ENCODE results near the gene RHEBL1. TPM values are rescaled to one million over a fixed set of nuclear protein-coding genes. Genes with fewer than 3 reads are reported as not detected.

The RHEBL1 gene
- total RNA-seq, 1 donor from 2014 or later: 5.3 TPM

- Mint-ChIP-seq H3K27me3 (ENCODE audit: insufficient read depth, low read depth) (peaks cover 5% of the 10 kb centered on the region), H3K36me3 (peaks cover 10% of the 10 kb centered on the region), H3K9me3 (no peaks in the 10 kb centered on the region), H3K4me3 (peak overlapping the region; percentile 97), H3K4me1 (peaks cover 29% of the 10 kb centered on the region), H3K27ac (peak overlapping the region; percentile 97)
- peak overlapping the region; percentile 88 for H3K4me2 ChIP-seq
- H2AFZ ChIP-seq (replicated peaks): peak overlapping the region; percentile 86
- peaks cover 5% of the 10 kb centered on the region for H3F3A ChIP-seq (ENCODE audit: low read depth)
- peak; percentile 72 for DNase-seq (ENCODE audit: low spot score)
- peak overlapping the region; percentile 51 for H3K27ac ChIP-seq
- no peaks in the 10 kb centered on the region for H3K9me3 ChIP-seq (ENCODE audit: low read depth)
- H4K20me1 ChIP-seq (ENCODE audit: low read depth): peaks cover 50% of the 10 kb centered on the region
- H3K4me1 ChIP-seq: peaks cover 6% of the 10 kb centered on the region
- H3K9ac ChIP-seq: peak overlapping the region; percentile 60
- no peaks in the 10 kb centered on the region for H3K27me3 ChIP-seq
- peaks cover 40% of the 10 kb centered on the region for H3K79me2 ChIP-seq (ENCODE audit: low read depth)
- H3K4me3 ChIP-seq: peak overlapping the region; percentile 95
- no peak for TF ChIP-seq CTCF (IDR thresholded peaks at IDR 0.05)
- no peak for TF ChIP-seq EZH2phosphoT487 (IDR thresholded peaks at IDR 0.05)
- TF ChIP-seq EZH2 (IDR thresholded peaks at IDR 0.05): no peak
- no peaks in the 10 kb centered on the region for H3K36me3 ChIP-seq
These were observed 40.1 kb upstream of the RHEBL1 start for GRCh38 chr12:49109641-49110463.

- Mint-ChIP-seq H3K36me3 (peaks cover 17% of the 10 kb centered on the region), H3K27ac (peak overlapping the region; percentile 25), H3K4me3 (peak overlapping the region; percentile 97), H3K4me1 (peaks cover 29% of the 10 kb centered on the region), H3K9me3 (no peaks in the 10 kb centered on the region), H3K27me3 (ENCODE audit: insufficient read depth, low read depth) (peaks cover 5% of the 10 kb centered on the region)
- no peak for DNase-seq (ENCODE audit: low spot score)
- Histone ChIP-seq H2AFZ (replicated peaks) (no peak overlapping the region), H3K4me2 (peak overlapping the region; percentile 88), H3K9me3 (ENCODE audit: low read depth) (no peaks in the 10 kb centered on the region), H3K79me2 (ENCODE audit: low read depth) (peaks cover 40% of the 10 kb centered on the region), H3K4me1 (peaks cover 6% of the 10 kb centered on the region), H3F3A (ENCODE audit: low read depth) (peaks cover 5% of the 10 kb centered on the region), H3K27ac (no peak overlapping the region), H3K4me3 (peak overlapping the region; percentile 95), H3K9ac (no peak overlapping the region), H4K20me1 (ENCODE audit: low read depth) (peaks cover 58% of the 10 kb centered on the region), H3K27me3 (no peaks in the 10 kb centered on the region), H3K36me3 (no peaks in the 10 kb centered on the region)
- TF ChIP-seq EZH2 (IDR thresholded peaks at IDR 0.05) (no peak), CTCF (IDR thresholded peaks at IDR 0.05) (no peak), EZH2phosphoT487 (IDR thresholded peaks at IDR 0.05) (no peak)
These were observed 39.2 kb upstream of the RHEBL1 start for GRCh38 chr12:49108958-49109404.

- Histone ChIP-seq H2AFZ (replicated peaks) (no peak overlapping the region), H3K9me3 (ENCODE audit: low read depth) (no peaks in the 10 kb centered on the region), H3K27ac (no peak overlapping the region), H3K27me3 (no peaks in the 10 kb centered on the region), H3F3A (ENCODE audit: low read depth) (peaks cover 4% of the 10 kb centered on the region), H3K4me2 (no peak overlapping the region), H4K20me1 (ENCODE audit: low read depth) (peaks cover 62% of the 10 kb centered on the region), H3K4me3 (no peak overlapping the region), H3K79me2 (ENCODE audit: low read depth) (peaks cover 40% of the 10 kb centered on the region), H3K4me1 (peaks cover 6% of the 10 kb centered on the region), H3K36me3 (no peaks in the 10 kb centered on the region), H3K9ac (no peak overlapping the region)
- no peak overlapping the region for H3K27ac Mint-ChIP-seq
- no peaks in the 10 kb centered on the region for H3K27me3 Mint-ChIP-seq (ENCODE audit: insufficient read depth, low read depth)
- no peak for DNase-seq (ENCODE audit: low spot score)
- peaks cover 22% of the 10 kb centered on the region for H3K4me1 Mint-ChIP-seq
- H3K4me3 Mint-ChIP-seq: no peak overlapping the region
- H3K9me3 Mint-ChIP-seq: no peaks in the 10 kb centered on the region
- TF ChIP-seq CTCF (IDR thresholded peaks at IDR 0.05) (no peak), EZH2 (IDR thresholded peaks at IDR 0.05) (no peak), EZH2phosphoT487 (IDR thresholded peaks at IDR 0.05) (no peak)
- H3K36me3 Mint-ChIP-seq: peaks cover 32% of the 10 kb centered on the region
These were observed 35.8 kb upstream of the RHEBL1 start for GRCh38 chr12:49105504-49106084.
